ENCODE results near the gene NUP188. TPM values are rescaled to one million over a fixed set of nuclear protein-coding genes. Genes with fewer than 3 reads are reported as not detected.
"Not testable (repeated sequence)": the region's sequence is repeated elsewhere in the genome, so short reads cannot be mapped to it uniquely, and the experiment has no call there.

Gene NUP188
- total RNA-seq, 2 experiments from 2014 or later, result 136 to 139 TPM

- ChIA-PET POLR2A (no interaction called here), CTCF (interaction anchor here (0.6 kb wide), 1 partner anchor 151 kb away, joined by 3 read pairs; no protein-coding TSS in a partner anchor)
Measured at GRCh38 chr9:128936171-128936865, 11.2 kb upstream of the NUP188 start.

GRCh38 chr9:128937310-128938165, 10.0 kb upstream of the NUP188 start:
- ChIA-PET POLR2A (no interaction called here), CTCF (interaction anchor here (1.0 kb wide), 1 partner anchor 10 kb away, joined by 6 read pairs; no protein-coding TSS in a partner anchor)

GRCh38 chr9:128940271-128940921, 7.1 kb upstream of the NUP188 start:
- ChIA-PET CTCF (no interaction called here), POLR2A (no interaction called here)

GRCh38 chr9:128940946-128941755, 6.3 kb upstream of the NUP188 start:
- ChIA-PET POLR2A (no interaction called here), CTCF (no interaction called here)

GRCh38 chr9:128943832-128944620, 3.5 kb upstream of the NUP188 start:
- CTCF ChIA-PET, result interaction anchor here (0.6 to 1.3 kb wide), 2 partner anchors 80 to 461 kb away, joined by 3 read pairs; no protein-coding TSS in a partner anchor
- POLR2A ChIA-PET, result no interaction called here

- POLR2A ChIA-PET, result not testable (repeated sequence)
- CTCF ChIA-PET, result interaction anchor here (0.6 kb wide), 1 partner anchor 462 kb away, joined by 3 read pairs; no protein-coding TSS in a partner anchor
Measured at GRCh38 chr9:128944966-128945365, 2.5 kb upstream of the NUP188 start.

- ChIA-PET CTCF (interaction anchor here (0.6 kb wide), 1 partner anchor 18 kb away, joined by 3 read pairs; no protein-coding TSS in a partner anchor), POLR2A (no interaction called here)
Measured at GRCh38 chr9:128945798-128946501, 1.5 kb upstream of the NUP188 start.

- POLR2A ChIA-PET, result no interaction called here
- CTCF ChIA-PET, result interaction anchor here (0.6 to 1.6 kb wide), 2 partner anchors 18 to 222 kb away, joined by 3 read pairs; partner anchors contain the start of gene ZDHHC12
Measured at GRCh38 chr9:128946571-128947276, 775 bp upstream of the NUP188 start.

GRCh38 chr9:128947277-128947526, 297 bp upstream of the NUP188 start:
- CTCF ChIA-PET, result interaction anchor here (1.6 kb wide), 1 partner anchor 223 kb away, joined by 3 read pairs; the partner anchor contains the start of gene ZDHHC12
- POLR2A ChIA-PET, result no interaction called here

GRCh38 chr9:128961403-128961802, 13.9 kb downstream of the NUP188 start:
- ChIA-PET POLR2A (interaction anchor here (0.6 to 0.7 kb wide), 2 partner anchors 11 to 79 kb away, joined by 4 to 6 read pairs; no protein-coding TSS in a partner anchor), CTCF (interaction anchor here (0.7 kb wide), 1 partner anchor 39 kb away, joined by 3 read pairs; no protein-coding TSS in a partner anchor)

- POLR2A ChIA-PET, result no interaction called here
- CTCF ChIA-PET, result interaction anchor here (1.0 kb wide), 1 partner anchor 628 kb away, joined by 3 read pairs; no protein-coding TSS in a partner anchor
Measured at GRCh38 chr9:128969491-128969890, 22.0 kb downstream of the NUP188 start.

- POLR2A ChIA-PET, result interaction anchor here (0.6 kb wide), 1 partner anchor 9 kb away, joined by 3 read pairs; no protein-coding TSS in a partner anchor
Measured at GRCh38 chr9:128972956-128973355, 25.5 kb downstream of the NUP188 start.

GRCh38 chr9:128979111-128979510, 31.6 kb downstream of the NUP188 start:
- ChIA-PET POLR2A (no interaction called here), CTCF (no interaction called here)

More at GRCh38 chr9:128972956-128973355, 25.5 kb downstream of the NUP188 start:
- CTCF ChIA-PET, result no interaction called here

GRCh38 chr9:128983536-128983935, 36.0 kb downstream of the NUP188 start:
- CTCF ChIA-PET, result interaction anchor here (1.5 kb wide), 1 partner anchor 22 kb away, joined by 4 read pairs; no protein-coding TSS in a partner anchor
- POLR2A ChIA-PET, result no interaction called here

GRCh38 chr9:128986671-128987070, 39.2 kb downstream of the NUP188 start:
- CTCF ChIA-PET, result no interaction called here
- POLR2A ChIA-PET, result no interaction called here

GRCh38 chr9:128987805-128988204, 40.3 kb downstream of the NUP188 start:
- ChIA-PET POLR2A (no interaction called here), CTCF (no interaction called here)

- ChIA-PET CTCF (interaction anchor here (1.2 kb wide), 1 partner anchor 35 kb away, joined by 3 read pairs; the partner anchor contains the start of gene SH3GLB2), POLR2A (no interaction called here)
Measured at GRCh38 chr9:128992995-128993394, 45.5 kb downstream of the NUP188 start.
